ENCODE results near the gene HOXB4. TPM values are rescaled to one million over a fixed set of nuclear protein-coding genes. Genes with fewer than 3 reads are reported as not detected.

HOXB4 gene
- total RNA-seq, 1 donor from 2014 or later: 5.8 TPM

DNA sequence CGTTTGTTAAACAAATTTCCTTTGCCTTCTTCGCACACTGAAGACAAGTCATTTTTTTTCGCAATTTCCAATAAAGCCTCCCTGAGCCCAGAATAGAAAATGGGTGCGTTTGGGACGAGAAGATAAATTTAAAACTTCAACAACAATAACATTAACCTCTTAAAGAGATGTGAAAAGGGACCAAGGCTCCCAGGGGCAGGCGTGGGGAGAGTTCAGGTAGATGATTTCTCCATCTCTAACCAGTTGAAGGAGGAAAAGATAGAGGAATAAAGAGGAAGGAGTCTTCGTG, 1.3 kb upstream of the HOXB4 start:
- peak overlapping the region; percentile 62 for H3K4me3 ChIP-seq
- DNase-seq (no peak), ATAC-seq (no peak)
- H3K27ac ChIP-seq: peak overlapping the region; percentile 92
- intact Hi-C loops (cut with DNase I): no loop called here
- TF ChIP-seq, protein P1, sequence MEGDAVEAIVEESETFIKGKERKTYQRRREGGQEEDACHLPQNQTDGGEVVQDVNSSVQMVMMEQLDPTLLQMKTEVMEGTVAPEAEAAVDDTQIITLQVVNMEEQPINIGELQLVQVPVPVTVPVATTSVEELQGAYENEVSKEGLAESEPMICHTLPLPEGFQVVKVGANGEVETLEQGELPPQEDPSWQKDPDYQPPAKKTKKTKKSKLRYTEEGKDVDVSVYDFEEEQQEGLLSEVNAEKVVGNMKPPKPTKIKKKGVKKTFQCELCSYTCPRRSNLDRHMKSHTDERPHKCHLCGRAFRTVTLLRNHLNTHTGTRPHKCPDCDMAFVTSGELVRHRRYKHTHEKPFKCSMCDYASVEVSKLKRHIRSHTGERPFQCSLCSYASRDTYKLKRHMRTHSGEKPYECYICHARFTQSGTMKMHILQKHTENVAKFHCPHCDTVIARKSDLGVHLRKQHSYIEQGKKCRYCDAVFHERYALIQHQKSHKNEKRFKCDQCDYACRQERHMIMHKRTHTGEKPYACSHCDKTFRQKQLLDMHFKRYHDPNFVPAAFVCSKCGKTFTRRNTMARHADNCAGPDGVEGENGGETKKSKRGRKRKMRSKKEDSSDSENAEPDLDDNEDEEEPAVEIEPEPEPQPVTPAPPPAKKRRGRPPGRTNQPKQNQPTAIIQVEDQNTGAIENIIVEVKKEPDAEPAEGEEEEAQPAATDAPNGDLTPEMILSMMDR (IDR thresholded peaks at IDR 0.05): no peak
- peaks cover 33% of the 10 kb centered on the region for H3K4me1 ChIP-seq
- H3K9me3 ChIP-seq: no peaks in the 10 kb centered on the region
- H3K36me3 ChIP-seq: no peaks in the 10 kb centered on the region
- H3K27me3 ChIP-seq (ENCODE audit: low read depth): peaks cover 90% of the 10 kb centered on the region

DNA sequence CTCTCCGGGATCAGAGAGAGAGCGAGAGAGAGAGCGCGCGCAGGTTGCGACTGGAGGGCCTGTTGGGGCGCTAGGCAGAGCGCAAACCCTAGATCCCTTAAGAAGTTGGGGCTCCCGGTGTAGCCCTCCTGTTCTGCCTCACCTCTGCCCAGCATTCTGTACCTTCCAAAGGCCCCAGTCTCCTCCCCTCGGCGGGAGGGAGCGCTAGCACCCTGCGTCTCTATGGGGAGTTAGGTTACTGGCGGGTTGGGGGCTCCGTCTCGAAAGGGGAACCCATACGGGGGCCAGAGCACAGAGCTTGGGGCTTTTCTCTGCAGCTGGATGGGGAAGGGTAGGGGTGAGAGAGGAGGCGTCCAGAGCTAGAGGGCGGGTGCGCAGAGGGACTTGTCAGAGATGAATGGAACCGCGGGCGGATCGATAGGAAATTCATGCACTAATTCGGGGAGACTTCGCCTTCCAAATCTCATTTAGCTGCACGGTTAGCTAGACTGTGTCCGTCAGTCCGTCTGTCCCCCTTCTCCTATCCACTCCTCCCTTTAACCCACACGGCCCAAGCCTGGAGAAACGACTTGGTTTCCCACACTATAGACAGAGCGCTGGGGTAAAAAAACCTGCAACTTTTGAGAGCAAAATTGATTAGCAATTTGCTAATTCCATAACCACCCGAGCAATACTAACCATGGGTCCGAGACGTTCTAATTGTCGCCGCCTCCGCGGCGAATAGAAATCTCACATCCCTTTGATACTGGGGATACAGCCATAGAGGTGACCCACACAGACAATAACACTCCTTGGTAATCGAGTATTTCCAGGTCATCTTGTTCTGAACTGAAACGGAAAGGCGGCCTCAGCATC, 693 bp upstream of the HOXB4 start:
- Histone ChIP-seq H3K27ac (peak overlapping the region; percentile 92), H3K36me3 (no peaks in the 10 kb centered on the region), H3K27me3 (ENCODE audit: low read depth) (peaks cover 90% of the 10 kb centered on the region), H3K4me3 (peak overlapping the region; percentile 62), H3K9me3 (no peaks in the 10 kb centered on the region), H3K4me1 (peaks cover 29% of the 10 kb centered on the region)
- ATAC-seq (peak; percentile 4 to 20), DNase-seq (no peak)
- intact Hi-C loops (cut with DNase I): no loop called here
- TF ChIP-seq, protein P1 (IDR thresholded peaks at IDR 0.05): no peak

DNA sequence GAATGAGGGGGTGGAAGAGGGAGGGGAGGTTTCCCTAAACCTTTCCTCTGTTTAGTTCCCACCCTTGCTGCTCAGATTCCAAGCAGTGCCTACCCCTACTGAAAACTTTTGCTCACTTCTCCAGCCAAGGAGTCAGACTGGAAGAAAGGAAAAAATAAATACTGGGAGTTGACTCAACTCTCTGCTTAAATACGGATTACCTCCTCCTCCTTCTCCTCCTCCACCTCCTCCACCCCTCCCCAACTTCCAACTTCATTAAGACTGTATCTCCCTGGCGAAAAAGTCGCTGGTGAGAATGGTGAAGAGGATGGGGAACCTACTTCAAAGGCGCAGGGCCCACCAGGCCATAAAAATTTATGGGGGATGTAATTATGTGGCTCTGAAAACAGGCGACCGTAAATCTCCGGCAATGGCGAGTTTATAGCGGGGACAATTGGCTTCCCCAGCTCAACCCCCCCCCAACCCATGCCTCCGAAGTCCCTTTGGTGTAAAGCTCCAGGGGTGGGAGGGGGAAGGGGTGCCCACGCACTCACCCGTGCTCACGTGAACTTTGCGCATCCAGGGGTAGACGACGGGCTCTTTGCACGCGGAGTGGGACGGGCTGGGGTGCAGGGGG, 712 bp downstream of the HOXB4 start:
- Histone ChIP-seq H3K9me3 (no peaks in the 10 kb centered on the region), H3K4me3 (peak overlapping the region; percentile 62), H3K27me3 (ENCODE audit: low read depth) (peaks cover 91% of the 10 kb centered on the region), H3K36me3 (no peaks in the 10 kb centered on the region), H3K4me1 (peaks cover 29% of the 10 kb centered on the region), H3K27ac (peak overlapping the region; percentile 92)
- TF ChIP-seq, protein P1 (IDR thresholded peaks at IDR 0.05): no peak
- intact Hi-C loops (cut with DNase I): no loop called here
- DNase-seq (no peak), ATAC-seq (no peak)

DNA sequence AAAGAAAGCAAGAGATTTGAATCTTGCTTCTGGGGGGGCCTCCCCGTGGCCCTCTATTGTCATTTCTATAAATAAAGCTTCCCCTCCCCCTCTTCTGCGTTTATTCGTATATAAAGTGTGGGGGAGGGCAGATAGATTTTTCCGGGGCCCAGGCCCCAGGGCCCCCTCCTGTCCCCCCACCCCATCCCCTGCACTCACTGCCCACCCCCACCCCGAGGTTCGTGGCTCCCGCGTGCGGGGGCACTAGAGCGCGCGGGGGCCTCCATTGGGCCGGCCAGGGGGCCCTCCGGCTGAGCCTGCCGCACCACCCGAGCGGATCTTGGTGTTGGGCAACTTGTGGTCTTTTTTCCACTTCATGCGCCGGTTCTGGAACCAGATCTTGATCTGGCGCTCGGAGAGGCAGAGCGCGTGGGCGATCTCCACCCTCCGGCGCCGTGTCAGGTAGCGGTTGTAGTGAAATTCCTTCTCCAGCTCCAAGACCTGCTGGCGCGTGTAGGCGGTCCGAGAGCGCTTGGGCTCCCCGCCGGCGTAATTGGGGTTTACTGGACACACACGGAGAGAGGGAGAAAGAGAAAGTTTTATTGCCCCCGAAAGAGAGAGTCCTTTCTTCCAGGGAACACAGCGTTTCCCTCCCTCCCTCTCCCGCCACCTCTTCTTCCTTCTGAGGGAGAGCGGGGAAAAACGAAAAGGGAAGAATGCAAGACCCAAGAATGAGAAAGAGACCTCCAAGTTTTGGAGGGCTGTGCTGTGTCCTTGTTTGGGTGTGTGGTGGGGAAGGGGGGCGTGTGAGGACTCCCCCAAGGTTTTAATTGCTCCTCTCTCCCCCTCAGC, 1.5 kb downstream of the HOXB4 start:
- DNase-seq (no peak), ATAC-seq (peak in 1 of 2 donors; percentile 18)
- intact Hi-C loops (cut with DNase I): no loop called here

More for the DNA sequence above, 1.5 kb downstream of the HOXB4 start:
- peak overlapping the region; percentile 62 for H3K4me3 ChIP-seq
- H3K27ac ChIP-seq: peak overlapping the region; percentile 92
- TF ChIP-seq, protein P1 (IDR thresholded peaks at IDR 0.05): no peak
- H3K4me1 ChIP-seq: peaks cover 21% of the 10 kb centered on the region
- no peaks in the 10 kb centered on the region for H3K9me3 ChIP-seq
- peaks cover 83% of the 10 kb centered on the region for H3K27me3 ChIP-seq (ENCODE audit: low read depth)
- no peaks in the 10 kb centered on the region for H3K36me3 ChIP-seq
